Measurements from ENCODE around the gene PTCD1.

- TF ChIP-seq CTCF (IDR thresholded peaks at IDR 0.05) (no peak), POLR2A (IDR thresholded peaks at IDR 0.05) (no peak)
Measured at GRCh38 chr7:99457050-99457649, 18.6 kb upstream of the PTCD1 start.
